Activated T-cell treated with anti-CD3 and anti-CD28 coated beads, Interleukin-2, amount 50 U/mL, for 72 hours (primary cell): ENCODE results near the gene CIT. TPM values are rescaled to one million over a fixed set of nuclear protein-coding genes. Genes with fewer than 3 reads are reported as not detected.

Experiments
- ATAC-seq, 2 donors: fragments of 150-1000 bp; cut with Tn5 transposase; replicated peaks in 1 of 2; 2 replicates each; pipeline ENCODE4 v1.10.0; 2021; ENCODE audit warnings: moderate library complexity in 2 of 2, mild to moderate bottlenecking in 1 of 2
- DNase-seq, 2 donors: peaks; one replicate each; pipeline ENCODE4 v3.0.0; 2021 to 2022; ENCODE audit warnings: mixed read lengths in 1 of 2
- H3K27ac Mint-ChIP-seq: one replicate; pipeline ENCODE4 v1.8.0; 2022; ENCODE audit warnings: mild to moderate bottlenecking, moderate library complexity, mixed read lengths
- H3K27me3 Mint-ChIP-seq: one replicate; pipeline ENCODE4 v1.8.0; 2022; ENCODE audit warnings: low read depth, mixed read lengths
- H3K36me3 Mint-ChIP-seq, 2 donors: one replicate each; pipeline ENCODE4 v1.8.0; 2022; ENCODE audit warnings: mixed read lengths in 2 of 2, mild to moderate bottlenecking in 1 of 2; ENCODE audit not compliant: insufficient read depth in 2 of 2
- H3K4me1 Mint-ChIP-seq: one replicate; pipeline ENCODE4 v1.8.0; 2022; ENCODE audit warnings: low read depth, mixed read lengths
- H3K4me3 Mint-ChIP-seq, 2 donors: one replicate each; pipeline ENCODE4 v1.8.0; 2022; ENCODE audit warnings: mild to moderate bottlenecking in 2 of 2, mixed read lengths in 2 of 2, moderate library complexity in 2 of 2
- H3K9me3 Mint-ChIP-seq, 2 donors: one replicate each; pipeline ENCODE4 v1.8.0; 2022; ENCODE audit warnings: mixed read lengths in 2 of 2
- total RNA-seq, 2 donors: library from RNA; stranded (reverse); gene quantifications; one replicate each; pipeline ENCODE4 v1.2.3, GENCODE V29; 2022

CIT gene
- total RNA-seq, 2 donors from 2014 or later, result 44.6 to 52.1 TPM

- ATAC-seq (peak; percentile 66 to 79), DNase-seq (peak in 1 of 2 donors; percentile 31)
- H3K36me3 Mint-ChIP-seq, result peaks cover 4 to 17% of the 10 kb centered on the region in 2 donors
- H3K9me3 Mint-ChIP-seq, result no peaks in the 10 kb centered on the region
- H3K27ac Mint-ChIP-seq, result peak overlapping the region; percentile 89
- peaks cover 17% of the 10 kb centered on the region for H3K4me1 Mint-ChIP-seq
- no peaks in the 10 kb centered on the region for H3K27me3 Mint-ChIP-seq
- H3K4me3 Mint-ChIP-seq, result peak overlapping the region in 1 of 2 donors; percentile 33
Observed at GRCh38 chr12:119681728-119682638, 195.1 kb downstream of the CIT start.

- DNase-seq (no peak), ATAC-seq (no peak)
- no peaks in the 10 kb centered on the region for H3K9me3 Mint-ChIP-seq
- H3K36me3 Mint-ChIP-seq, result peaks cover 10 to 22% of the 10 kb centered on the region in 2 donors
- H3K4me3 Mint-ChIP-seq, result no peak overlapping the region
- H3K27me3 Mint-ChIP-seq, result no peaks in the 10 kb centered on the region
- H3K27ac Mint-ChIP-seq, result no peak overlapping the region
- H3K4me1 Mint-ChIP-seq, result peaks cover 17% of the 10 kb centered on the region
Observed at GRCh38 chr12:119681111-119681510, 196.0 kb downstream of the CIT start.

- peaks cover 13 to 22% of the 10 kb centered on the region in 2 donors for H3K36me3 Mint-ChIP-seq
- ATAC-seq, result no peak
- no peak overlapping the region for H3K27ac Mint-ChIP-seq
- DNase-seq, result no peak
- H3K4me1 Mint-ChIP-seq, result peaks cover 25% of the 10 kb centered on the region
- no peaks in the 10 kb centered on the region for H3K9me3 Mint-ChIP-seq
- no peaks in the 10 kb centered on the region for H3K27me3 Mint-ChIP-seq
- no peak overlapping the region for H3K4me3 Mint-ChIP-seq
Observed at GRCh38 chr12:119679490-119679889, 197.6 kb downstream of the CIT start.

DNA sequence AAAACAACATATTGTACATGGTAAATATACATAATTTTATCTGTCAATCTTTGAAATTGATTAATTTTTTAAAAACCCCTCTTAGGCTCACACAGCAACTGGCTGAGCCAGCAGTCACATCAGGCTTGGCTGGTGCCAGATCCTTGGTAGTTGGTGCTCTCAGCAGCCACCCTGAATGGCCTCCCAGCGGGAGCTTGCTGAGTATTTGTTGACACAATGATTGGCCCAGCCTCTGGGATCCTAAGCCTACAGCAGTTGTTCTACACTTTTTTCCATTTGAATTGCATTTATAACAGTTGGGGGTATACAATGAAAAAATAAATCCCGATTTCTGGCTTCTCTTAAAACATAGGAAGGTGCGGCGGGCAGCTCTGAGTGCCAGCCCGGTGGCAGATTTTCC, 198.0 kb downstream of the CIT start:
- Mint-ChIP-seq H3K4me3 (no peak overlapping the region), H3K9me3 (no peaks in the 10 kb centered on the region), H3K4me1 (peaks cover 29% of the 10 kb centered on the region), H3K27me3 (no peaks in the 10 kb centered on the region), H3K27ac (no peak overlapping the region), H3K36me3 (peaks cover 17 to 25% of the 10 kb centered on the region in 2 donors)
- ATAC-seq (no peak), DNase-seq (no peak)

GRCh38 chr12:119678459-119678858, 198.7 kb downstream of the CIT start:
- peaks cover 35% of the 10 kb centered on the region for H3K4me1 Mint-ChIP-seq
- H3K27ac Mint-ChIP-seq, result no peak overlapping the region
- DNase-seq, result no peak
- H3K27me3 Mint-ChIP-seq, result no peaks in the 10 kb centered on the region
- no peaks in the 10 kb centered on the region for H3K9me3 Mint-ChIP-seq
- no peak for ATAC-seq
- no peak overlapping the region for H3K4me3 Mint-ChIP-seq
- peaks cover 19 to 30% of the 10 kb centered on the region in 2 donors for H3K36me3 Mint-ChIP-seq

DNA sequence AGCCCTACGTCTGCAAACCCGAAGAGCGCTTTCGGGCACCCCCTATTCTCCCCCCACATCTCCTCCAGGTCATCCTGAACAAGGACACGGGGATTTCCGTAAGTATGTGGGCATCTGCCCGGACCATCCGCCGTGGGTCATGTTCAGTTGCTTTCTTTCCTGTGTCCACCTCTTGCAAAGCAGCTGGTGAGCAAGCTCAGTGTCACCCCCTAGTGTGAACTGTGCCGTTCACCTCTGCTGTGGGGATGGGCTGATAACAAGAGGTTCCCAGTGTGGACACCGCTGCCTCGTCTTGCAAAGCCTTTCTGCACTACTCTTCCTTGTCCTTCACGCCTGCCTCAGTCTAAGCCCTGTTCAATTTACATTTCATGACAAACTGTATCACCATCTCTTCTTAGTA, 200.5 kb downstream of the CIT start:
- peaks cover 26 to 48% of the 10 kb centered on the region in 2 donors for H3K36me3 Mint-ChIP-seq
- H3K4me1 Mint-ChIP-seq, result peaks cover 36% of the 10 kb centered on the region
- DNase-seq, result no peak
- ATAC-seq, result no peak
- no peaks in the 10 kb centered on the region for H3K27me3 Mint-ChIP-seq
- no peaks in the 10 kb centered on the region for H3K9me3 Mint-ChIP-seq
- H3K4me3 Mint-ChIP-seq, result no peak overlapping the region
- H3K27ac Mint-ChIP-seq, result peak overlapping the region; percentile 29

DNA sequence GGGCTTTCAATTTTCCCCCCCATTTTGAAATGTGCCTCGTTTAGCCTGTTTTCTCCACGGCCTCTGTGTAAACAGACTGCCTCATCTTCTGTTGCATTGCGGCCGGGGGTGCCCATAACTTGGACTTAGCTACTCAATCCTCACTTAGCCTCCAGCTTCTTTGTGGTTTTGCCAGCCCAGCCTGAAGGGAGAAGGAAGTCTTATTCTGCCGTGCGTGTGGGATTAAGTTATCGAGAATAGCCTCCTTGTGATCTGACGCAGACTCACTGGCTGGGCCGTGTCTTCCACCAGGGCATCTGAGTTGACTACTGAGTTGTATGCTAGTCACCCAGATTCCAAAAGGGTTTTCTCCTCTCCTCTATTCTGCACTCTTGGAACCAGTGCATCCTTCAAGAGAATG, 201.1 kb downstream of the CIT start:
- no peak for DNase-seq
- ATAC-seq, result no peak
- H3K4me3 Mint-ChIP-seq, result no peak overlapping the region
- peaks cover 39% of the 10 kb centered on the region for H3K4me1 Mint-ChIP-seq
- peaks cover 31 to 48% of the 10 kb centered on the region in 2 donors for H3K36me3 Mint-ChIP-seq
- H3K27me3 Mint-ChIP-seq, result no peaks in the 10 kb centered on the region
- H3K27ac Mint-ChIP-seq, result peak overlapping the region; percentile 26
- H3K9me3 Mint-ChIP-seq, result no peaks in the 10 kb centered on the region

GRCh38 chr12:119674560-119674959, 202.6 kb downstream of the CIT start:
- H3K4me1 Mint-ChIP-seq, result peaks cover 53% of the 10 kb centered on the region
- H3K4me3 Mint-ChIP-seq, result peak overlapping the region in 1 of 2 donors; percentile 71
- peak overlapping the region; percentile 96 for H3K27ac Mint-ChIP-seq
- H3K36me3 Mint-ChIP-seq, result peaks cover 30 to 54% of the 10 kb centered on the region in 2 donors
- no peaks in the 10 kb centered on the region for H3K9me3 Mint-ChIP-seq
- peak in 1 of 2 donors; percentile 24 for ATAC-seq
- no peak for DNase-seq
- no peaks in the 10 kb centered on the region for H3K27me3 Mint-ChIP-seq

DNA sequence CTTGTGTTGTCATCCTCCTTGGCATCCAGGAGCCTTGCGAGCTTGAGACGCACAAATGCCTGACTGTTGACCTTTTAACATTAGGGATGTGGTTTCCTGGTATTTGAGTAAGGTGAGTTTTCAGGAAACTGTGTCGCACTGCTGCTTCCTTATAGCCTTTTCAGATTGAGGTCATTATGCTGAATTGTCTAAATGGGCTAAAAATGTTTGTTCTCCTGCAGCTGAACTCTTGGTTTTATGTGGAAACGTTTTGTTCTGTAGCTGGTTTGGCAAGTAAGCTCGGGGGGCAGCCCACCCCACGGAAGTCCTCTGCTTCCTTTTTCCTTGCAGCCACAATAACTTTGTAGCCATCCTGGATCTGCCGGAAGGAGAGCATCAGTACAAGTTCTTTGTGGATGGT, 203.5 kb downstream of the CIT start:
- Mint-ChIP-seq H3K4me1 (peaks cover 59% of the 10 kb centered on the region), H3K36me3 (peaks cover 30 to 53% of the 10 kb centered on the region in 2 donors), H3K4me3 (peak overlapping the region; percentile 49 to 71), H3K9me3 (no peaks in the 10 kb centered on the region), H3K27me3 (no peaks in the 10 kb centered on the region), H3K27ac (peak overlapping the region; percentile 96)
- DNase-seq, result no peak
- ATAC-seq, result peak in 1 of 2 donors; percentile 52

DNA sequence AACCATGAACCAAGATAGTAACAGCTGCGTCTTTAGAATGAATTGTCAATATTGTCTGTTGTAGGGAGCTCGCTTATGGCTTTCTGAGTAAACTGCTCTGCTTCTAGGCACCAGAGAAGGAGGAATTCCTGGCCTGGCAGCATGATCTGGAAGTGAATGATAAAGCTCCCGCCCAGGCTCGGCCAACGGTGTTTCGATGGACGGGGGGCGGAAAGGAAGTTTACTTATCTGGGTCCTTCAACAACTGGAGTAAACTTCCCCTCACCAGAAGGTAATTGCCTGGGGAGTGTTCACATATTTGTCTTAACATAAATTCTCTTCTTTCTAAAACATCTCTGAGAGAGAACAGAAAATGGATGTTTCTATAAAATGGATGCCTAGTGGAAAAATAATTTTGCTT, 204.9 kb downstream of the CIT start:
- no peak for ATAC-seq

DNA sequence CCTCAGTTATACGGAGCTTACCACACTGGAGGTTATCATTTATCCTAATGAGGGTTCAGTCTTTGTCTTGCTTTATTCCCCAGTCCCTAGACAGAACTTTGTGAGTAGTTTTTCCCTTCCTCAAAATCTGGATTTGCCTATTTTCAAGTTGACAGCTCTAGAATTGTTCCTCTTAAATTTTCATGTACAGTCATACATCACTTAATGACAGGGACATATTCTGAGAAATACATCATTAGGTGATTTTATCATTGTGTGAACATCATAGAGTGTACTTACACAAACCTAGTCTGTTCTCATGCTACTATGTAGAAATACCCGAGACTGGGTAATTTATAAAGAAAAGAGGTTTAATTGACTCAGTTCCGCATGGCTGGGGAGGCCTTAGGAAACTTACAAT, 206.1 kb downstream of the CIT start:
- ATAC-seq, result no peak
- H3K27ac Mint-ChIP-seq, result peak overlapping the region; percentile 96
- no peaks in the 10 kb centered on the region for H3K27me3 Mint-ChIP-seq

More for the DNA sequence above, 204.9 kb downstream of the CIT start:
- Mint-ChIP-seq H3K27me3 (no peaks in the 10 kb centered on the region), H3K4me1 (peaks cover 62% of the 10 kb centered on the region), H3K9me3 (no peaks in the 10 kb centered on the region), H3K4me3 (peak overlapping the region in 1 of 2 donors; percentile 71), H3K36me3 (peaks cover 30 to 46% of the 10 kb centered on the region in 2 donors), H3K27ac (peak overlapping the region; percentile 96)
- DNase-seq, result no peak

GRCh38 chr12:119669744-119670472, 207.2 kb downstream of the CIT start:
- DNase-seq (no peak), ATAC-seq (no peak)
- peak overlapping the region; percentile 96 for H3K27ac Mint-ChIP-seq
- no peaks in the 10 kb centered on the region for H3K27me3 Mint-ChIP-seq
- H3K36me3 Mint-ChIP-seq, result peaks cover 22 to 37% of the 10 kb centered on the region in 2 donors
- peaks cover 72% of the 10 kb centered on the region for H3K4me1 Mint-ChIP-seq
- peak overlapping the region; percentile 76 to 79 for H3K4me3 Mint-ChIP-seq
- no peaks in the 10 kb centered on the region for H3K9me3 Mint-ChIP-seq

More for the DNA sequence above, 206.1 kb downstream of the CIT start:
- peak overlapping the region in 1 of 2 donors; percentile 76 for H3K4me3 Mint-ChIP-seq
- no peaks in the 10 kb centered on the region for H3K9me3 Mint-ChIP-seq
- no peak for DNase-seq
- H3K4me1 Mint-ChIP-seq, result peaks cover 73% of the 10 kb centered on the region
- H3K36me3 Mint-ChIP-seq, result peaks cover 24 to 37% of the 10 kb centered on the region in 2 donors

- no peak for DNase-seq
- peaks cover 15 to 28% of the 10 kb centered on the region in 2 donors for H3K36me3 Mint-ChIP-seq
- peaks cover 0 to 5% of the 10 kb centered on the region in 2 donors for H3K9me3 Mint-ChIP-seq
- H3K27me3 Mint-ChIP-seq, result no peaks in the 10 kb centered on the region
- peak overlapping the region; percentile 96 for H3K27ac Mint-ChIP-seq
- peaks cover 57% of the 10 kb centered on the region for H3K4me1 Mint-ChIP-seq
- H3K4me3 Mint-ChIP-seq, result peak overlapping the region; percentile 92 to 95
- no peak for ATAC-seq
Observed at GRCh38 chr12:119668324-119668841, 208.7 kb downstream of the CIT start.
